SW480 (cell line): Measurements from ENCODE around the gene C13orf46.

ENCODE experiments used
- DNase-seq: peaks from one replicate; pipeline ENCODE4 v3.0.0-alpha.2; 2016; ENCODE audit warnings: low spot score

The C13orf46 gene

GRCh38 chr13:113938246-113938645, 35.6 kb downstream of the C13orf46 start:
- no peak for DNase-seq

- no peak for DNase-seq
These were observed 36.2 kb downstream of the C13orf46 start for GRCh38 chr13:113937527-113938180.

- no peak for DNase-seq
These were observed 36.8 kb downstream of the C13orf46 start for GRCh38 chr13:113937073-113937472.

DNA sequence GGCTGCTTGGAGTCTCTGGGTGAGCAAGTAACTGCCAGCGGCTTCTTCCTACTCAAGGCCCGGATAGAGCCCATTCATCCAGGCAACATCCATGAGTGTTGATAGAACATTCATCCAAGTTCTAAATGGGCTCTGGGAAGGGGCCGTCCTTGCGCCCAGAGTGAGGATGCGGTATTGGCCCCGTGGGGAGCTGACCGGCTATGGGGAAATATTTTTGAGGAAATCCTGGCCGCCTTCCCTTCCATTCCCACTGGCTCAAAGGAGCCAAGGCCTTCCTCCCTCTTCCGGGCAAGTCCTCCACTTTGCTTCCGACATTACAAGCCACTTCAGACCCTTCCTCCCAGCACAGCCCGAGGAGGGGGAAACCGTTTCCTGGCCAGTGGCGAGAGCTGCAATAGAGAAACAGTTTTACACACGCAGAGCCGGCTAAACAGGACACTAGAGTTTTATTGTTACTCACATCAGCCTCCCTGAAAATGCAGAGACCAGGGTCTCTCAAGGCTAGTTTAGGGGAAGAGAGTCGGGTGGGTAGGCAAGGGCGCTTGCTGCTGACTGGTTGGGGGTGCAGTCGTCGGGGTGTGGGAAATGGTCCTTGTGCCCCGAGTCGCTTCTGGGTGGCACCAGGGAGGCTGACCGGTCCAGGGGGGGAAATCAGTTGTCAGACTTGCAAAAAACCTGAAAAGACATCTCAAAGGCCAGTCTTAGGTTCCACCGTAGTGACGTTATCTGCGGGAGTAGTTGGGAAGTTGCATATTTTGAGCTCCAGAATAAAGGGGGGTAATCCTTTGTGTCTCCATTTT, 37.5 kb downstream of the C13orf46 start:
- DNase-seq = no peak

- no peak for DNase-seq
These were observed 38.7 kb downstream of the C13orf46 start for GRCh38 chr13:113935001-113935844.

DNA sequence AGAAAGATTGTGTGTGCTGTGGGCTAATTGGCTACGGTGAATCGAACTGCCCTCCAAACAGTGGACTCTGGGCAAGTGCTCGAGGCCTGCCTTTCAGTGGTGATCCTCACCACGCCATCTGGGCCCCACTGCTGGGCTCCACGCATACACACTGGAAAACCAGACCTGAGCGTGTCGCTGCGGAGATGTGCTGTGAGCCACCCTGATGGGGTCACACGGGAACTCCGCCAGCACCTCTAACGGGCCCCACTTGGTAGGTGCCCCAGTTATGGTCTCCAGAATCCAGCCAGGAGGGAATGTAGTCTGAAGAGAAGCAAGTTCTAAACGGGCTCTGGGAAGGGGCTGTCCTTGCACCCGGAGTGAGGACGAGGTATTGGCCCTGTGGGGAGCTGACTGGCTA, 39.3 kb downstream of the C13orf46 start:
- no peak for DNase-seq

DNA sequence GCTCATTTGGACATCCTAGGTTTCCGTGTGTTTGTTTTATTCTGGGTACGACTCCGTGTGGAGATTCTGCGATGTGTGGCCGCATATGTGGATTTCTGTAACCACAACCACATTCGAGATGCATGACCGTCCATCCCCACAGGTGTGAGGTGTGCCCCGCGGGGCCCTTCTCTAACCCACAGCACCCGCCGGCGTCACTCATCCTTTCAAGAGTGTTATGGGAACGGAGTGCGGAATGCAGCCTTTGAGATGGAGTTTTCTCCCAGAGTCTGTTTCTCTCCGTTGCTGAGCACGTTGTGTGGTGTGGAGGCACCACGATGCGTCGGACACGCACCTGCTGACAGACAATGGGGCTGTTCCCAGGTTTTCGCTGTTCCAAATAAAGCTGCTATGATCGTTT, 40.0 kb downstream of the C13orf46 start:
- peak; percentile 23 for DNase-seq

DNA sequence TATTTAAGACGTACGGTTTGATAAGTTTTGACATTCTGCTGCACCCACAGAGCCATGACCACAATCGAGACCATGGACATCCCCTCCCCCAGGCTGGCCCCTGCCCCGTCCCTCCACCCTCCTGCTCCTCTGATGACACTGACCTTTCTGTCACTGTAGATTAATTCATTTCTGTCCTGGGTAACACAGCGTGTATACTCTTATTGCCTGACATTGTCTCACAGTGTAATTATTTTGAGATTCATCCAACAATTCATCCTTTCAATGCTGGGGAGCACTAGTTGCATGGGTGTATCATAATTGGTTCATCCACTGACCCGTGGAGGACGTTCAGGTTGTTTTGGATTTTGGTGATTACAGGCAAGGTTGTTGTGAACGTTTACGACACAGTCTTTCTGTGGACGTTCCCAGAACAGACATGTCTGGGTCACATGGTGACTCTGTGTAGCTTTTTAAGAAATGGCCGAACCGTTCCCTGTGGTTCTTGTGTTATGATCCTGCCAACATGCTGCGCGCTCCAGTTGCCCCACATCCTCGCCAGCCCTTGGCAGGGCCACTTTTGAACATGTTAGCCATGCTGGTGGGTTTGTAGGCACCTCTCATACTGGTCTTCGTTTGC, 41.9 kb downstream of the C13orf46 start:
- DNase-seq = no peak

GRCh38 chr13:113930671-113931637, 42.9 kb downstream of the C13orf46 start:
- peak; percentile 55 for DNase-seq

GRCh38 chr13:113929628-113930615, 44.0 kb downstream of the C13orf46 start:
- no peak for DNase-seq

DNA sequence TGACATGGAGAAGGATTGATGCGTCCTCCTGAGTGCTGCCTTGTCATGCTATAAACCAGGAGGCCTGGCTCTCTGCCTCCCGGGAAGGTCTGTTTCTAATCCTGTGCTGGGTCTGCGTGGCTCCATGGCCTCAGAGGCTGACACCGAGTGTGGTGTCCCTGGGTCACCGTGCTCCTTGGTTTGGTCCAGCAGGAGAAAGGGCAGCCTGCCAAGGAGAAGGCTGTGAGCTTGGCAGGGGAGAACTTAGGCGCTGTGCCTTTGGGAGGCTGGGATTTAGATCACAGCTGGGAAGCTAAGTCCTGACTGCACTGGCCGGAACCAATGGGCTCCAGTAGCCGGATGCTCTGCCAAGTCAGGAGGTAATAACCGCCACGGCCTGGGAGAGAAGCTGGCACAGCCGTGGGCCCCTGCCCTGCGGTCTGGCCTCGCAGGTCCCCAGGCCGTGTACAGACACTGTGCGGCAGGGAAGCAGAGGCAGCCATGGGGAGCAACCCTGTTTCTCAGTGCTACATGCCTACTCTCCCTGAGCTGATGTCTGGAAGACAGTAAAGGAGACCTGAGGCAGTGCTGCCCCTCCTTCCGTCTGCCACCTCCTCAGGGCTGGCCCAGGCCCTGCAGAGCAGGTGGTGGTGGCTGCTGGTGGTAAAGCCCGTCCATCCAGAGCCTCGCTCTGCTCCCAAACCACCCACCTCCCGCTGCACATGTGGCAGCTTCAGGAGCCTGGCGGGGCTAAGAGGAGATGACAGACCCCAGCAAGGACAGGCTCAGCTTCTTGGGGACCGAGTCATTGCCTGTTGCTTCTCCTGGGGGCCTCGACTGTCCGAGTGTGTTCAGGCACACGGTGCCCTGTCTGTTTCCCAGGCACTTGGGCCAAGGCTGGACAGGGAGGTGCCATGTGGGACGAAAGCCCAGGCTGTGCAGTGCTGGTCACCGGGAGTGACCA, 44.9 kb downstream of the C13orf46 start:
- no peak for DNase-seq

- DNase-seq = no peak
These were observed 46.0 kb downstream of the C13orf46 start for GRCh38 chr13:113927661-113928581.

GRCh38 chr13:113926951-113927660, 46.8 kb downstream of the C13orf46 start:
- no peak for DNase-seq

GRCh38 chr13:113926301-113926761, 47.5 kb downstream of the C13orf46 start:
- DNase-seq = no peak

DNA sequence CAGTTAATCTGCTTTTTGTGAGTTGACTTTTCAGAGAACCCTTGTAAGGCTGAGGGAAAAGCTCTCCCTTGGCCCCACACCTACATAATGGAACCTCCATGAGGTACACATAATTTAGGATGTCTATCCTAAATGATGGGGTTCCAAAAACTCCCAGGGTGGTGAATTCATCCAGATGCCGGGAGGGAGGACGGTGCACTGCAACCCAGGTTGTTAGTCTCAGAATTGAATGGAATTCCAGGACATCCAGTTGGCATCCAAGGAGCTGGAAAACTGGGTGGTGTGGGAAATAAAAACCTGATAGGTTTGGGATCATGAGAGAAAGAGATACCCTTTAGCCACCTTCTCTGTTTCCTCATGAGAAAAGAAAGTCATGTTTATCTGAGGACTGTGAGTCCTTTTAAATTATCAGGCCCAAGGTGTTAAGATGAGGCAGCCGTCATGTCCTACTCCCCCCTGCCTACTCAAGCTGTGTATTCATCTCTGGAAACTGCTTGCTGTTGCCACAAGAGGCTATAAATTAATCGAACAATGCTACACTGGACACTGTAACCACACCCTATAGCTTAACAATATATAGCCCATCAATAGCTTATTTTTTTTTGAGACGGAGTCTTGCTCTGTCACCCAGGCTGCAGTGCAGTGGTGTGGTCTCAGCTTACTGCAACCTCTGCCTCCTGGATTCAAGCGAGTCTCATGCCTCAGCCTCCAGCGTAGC, 49.5 kb downstream of the C13orf46 start:
- no peak for DNase-seq
